Loucy (cell line): ENCODE data around the gene APOLD1.

Experiments
- H2AFZ ChIP-seq: fragments of 200-600 bp; sonication (generic); 2 replicates; pipeline ENCODE4 v1.6.0; 2016; ENCODE audit warnings: antibody characterized with exemption, mild to moderate bottlenecking, low read length, moderate library complexity
- H3F3A ChIP-seq: fragments of 200-600 bp; 2 replicates; pipeline ENCODE4 v1.6.0; 2016; ENCODE audit warnings: antibody characterized with exemption, low read depth, mild to moderate bottlenecking
- H3K27me3 ChIP-seq: fragments of 200-600 bp; sonication (generic); 2 replicates; pipeline ENCODE4 v1.6.1; 2014; ENCODE audit warnings: low read length, mild to moderate bottlenecking; ENCODE audit not compliant: insufficient read depth, poor library complexity, severe bottlenecking
- H3K36me3 ChIP-seq: fragments of 200-600 bp; sonication (generic); 2 replicates; pipeline ENCODE4 v1.6.1; 2016; ENCODE audit warnings: low read length; ENCODE audit not compliant: insufficient read depth
- H3K4me1 ChIP-seq: fragments of 200-600 bp; sonication (generic); 2 replicates; pipeline ENCODE4 v1.5.1; 2014; ENCODE audit warnings: low read length, mild to moderate bottlenecking; ENCODE audit not compliant: insufficient read depth, poor library complexity, severe bottlenecking
- H3K4me2 ChIP-seq: fragments of 200-600 bp; sonication (generic); 2 replicates; pipeline ENCODE4 v1.6.0; 2014; ENCODE audit warnings: antibody characterized with exemption, low read length, low read depth, mild to moderate bottlenecking; ENCODE audit not compliant: poor library complexity, severe bottlenecking
- H3K4me3 ChIP-seq: fragments of 200-600 bp; sonication (generic); 2 replicates; pipeline ENCODE4 v1.5.1; 2014; ENCODE audit warnings: low read length, mild to moderate bottlenecking, mixed read lengths; ENCODE audit not compliant: poor library complexity, severe bottlenecking
- H3K79me2 ChIP-seq: fragments of 200-600 bp; sonication (generic); 2 replicates; pipeline ENCODE4 v1.6.1; 2014; ENCODE audit warnings: low read length; ENCODE audit not compliant: insufficient read depth
- H3K9ac ChIP-seq: fragments of 200-600 bp; sonication (generic); 2 replicates; pipeline ENCODE4 v1.6.0; 2014; ENCODE audit warnings: mild to moderate bottlenecking, low read depth, low read length, moderate library complexity; ENCODE audit not compliant: poor library complexity, severe bottlenecking
- H3K9me2 ChIP-seq: fragments of 200-600 bp; sonication (generic); replicated peaks from 2 replicates; pipeline ENCODE4 v1.6.1; 2016; ENCODE audit warnings: low read depth, low read length, mixed read lengths
- H3K9me3 ChIP-seq: fragments of 200-600 bp; sonication (generic); 2 replicates; pipeline ENCODE4 v1.6.1; 2014; ENCODE audit warnings: mild to moderate bottlenecking, antibody characterized with exemption, low read length, low read depth; ENCODE audit not compliant: insufficient read depth
- H4K20me1 ChIP-seq: fragments of 200-600 bp; sonication (generic); 2 replicates; pipeline ENCODE4 v1.6.0; 2014; ENCODE audit warnings: antibody characterized with exemption, low read length, mild to moderate bottlenecking; ENCODE audit not compliant: insufficient read depth, poor library complexity, severe bottlenecking
- CTCF ChIP-seq: fragments of 200-600 bp; sonication (generic); conservative IDR thresholded peaks from 2 replicates; pipeline ENCODE4 v1.5.1; 2014; ENCODE audit warnings: mild to moderate bottlenecking, antibody characterized with exemption, low read length
- EZH2phosphoT487 ChIP-seq: fragments of 200-600 bp; IDR thresholded peaks from 2 replicates; pipeline ENCODE4 v1.6.1; 2018; ENCODE audit warnings: antibody characterized with exemption, mild to moderate bottlenecking, moderate library complexity, borderline replicate concordance

The APOLD1 gene

DNA sequence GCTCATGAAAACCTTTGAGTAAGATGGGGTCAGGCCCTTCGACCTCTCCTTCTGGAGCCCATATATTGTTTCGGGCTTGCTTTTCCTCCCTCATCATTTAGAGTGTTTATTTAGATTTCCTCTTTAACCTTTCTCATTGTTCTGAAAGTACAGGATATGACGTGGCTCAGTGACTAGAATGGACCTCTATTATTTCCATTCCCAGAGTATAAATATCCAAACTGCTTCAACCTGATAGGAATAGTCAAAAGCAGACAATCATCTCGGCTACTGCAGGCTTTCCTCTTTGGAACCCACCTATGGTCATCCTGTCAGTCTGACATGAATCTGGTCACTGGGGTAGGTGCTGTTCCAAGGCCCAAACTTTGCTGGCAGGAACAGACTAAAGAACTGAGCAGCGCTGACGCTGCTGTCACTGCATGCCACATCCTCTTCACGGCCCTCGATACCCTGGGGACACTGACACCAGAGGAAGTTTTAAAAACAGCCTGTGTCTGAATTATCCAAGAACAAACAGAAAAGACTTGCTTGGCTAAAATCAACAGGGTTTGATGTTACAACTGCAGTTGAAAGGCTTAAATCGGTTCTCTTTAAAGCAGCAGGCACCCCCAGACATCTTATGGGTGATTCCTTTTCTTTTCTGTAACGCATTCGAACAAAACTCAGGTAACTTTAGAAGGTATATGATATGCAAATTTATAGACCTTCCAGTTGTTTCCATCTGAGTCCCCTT, 22.7 kb downstream of the APOLD1 start:
- H3K9ac ChIP-seq: peak overlapping the region; percentile 70
- H2AFZ ChIP-seq: peak overlapping the region; percentile 82
- peaks cover 30% of the 10 kb centered on the region for H3K4me1 ChIP-seq
- no peaks in the 10 kb centered on the region for H3K9me2 ChIP-seq
- no peaks in the 10 kb centered on the region for H4K20me1 ChIP-seq
- H3K4me3 ChIP-seq: peak overlapping the region; percentile 65
- no peaks in the 10 kb centered on the region for H3K9me3 ChIP-seq
- no peaks in the 10 kb centered on the region for H3K79me2 ChIP-seq
- H3K4me2 ChIP-seq: peak overlapping the region; percentile 84
- no peak for TF ChIP-seq CTCF
- no peak for TF ChIP-seq EZH2phosphoT487
- no peaks in the 10 kb centered on the region for H3K27me3 ChIP-seq
- H3K36me3 ChIP-seq: no peaks in the 10 kb centered on the region
- peaks cover 5% of the 10 kb centered on the region; the same call in 1 of the 2 replicates for H3F3A ChIP-seq

DNA sequence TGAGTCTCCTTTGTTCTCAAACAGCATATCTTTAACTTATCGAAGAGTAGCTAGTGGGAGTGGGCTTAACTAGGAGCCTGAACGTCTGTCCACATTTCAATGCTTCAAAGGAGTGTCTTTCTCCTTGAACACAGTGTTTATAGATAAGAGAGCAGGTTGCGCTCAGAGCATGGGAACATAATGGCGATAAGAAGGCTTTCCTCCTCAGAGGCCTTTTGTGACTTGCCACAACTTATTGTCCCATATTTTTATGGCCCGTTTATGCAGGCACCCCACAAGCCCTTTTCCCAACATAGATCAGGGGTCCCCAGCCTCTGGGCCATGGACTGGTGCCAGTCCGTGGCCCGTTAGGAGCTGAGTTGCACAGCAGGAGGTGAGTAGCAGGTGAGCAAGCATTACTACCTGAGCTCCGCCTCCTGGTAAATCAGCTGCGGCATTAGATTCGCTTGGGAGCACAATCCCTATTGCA, 25.1 kb downstream of the APOLD1 start:
- Histone ChIP-seq H3K9me2 (no peaks in the 10 kb centered on the region), H3K4me2 (no peak overlapping the region), H2AFZ (no peak overlapping the region), H4K20me1 (peaks cover 1% of the 10 kb centered on the region), H3K9ac (no peak overlapping the region), H3K4me1 (peaks cover 36% of the 10 kb centered on the region), H3F3A (peaks cover 5% of the 10 kb centered on the region; the same call in 1 of the 2 replicates), H3K79me2 (peaks cover 24% of the 10 kb centered on the region), H3K27me3 (no peaks in the 10 kb centered on the region), H3K9me3 (no peaks in the 10 kb centered on the region), H3K36me3 (no peaks in the 10 kb centered on the region), H3K4me3 (no peak overlapping the region)
- TF ChIP-seq EZH2phosphoT487 (no peak), CTCF (no peak)

DNA sequence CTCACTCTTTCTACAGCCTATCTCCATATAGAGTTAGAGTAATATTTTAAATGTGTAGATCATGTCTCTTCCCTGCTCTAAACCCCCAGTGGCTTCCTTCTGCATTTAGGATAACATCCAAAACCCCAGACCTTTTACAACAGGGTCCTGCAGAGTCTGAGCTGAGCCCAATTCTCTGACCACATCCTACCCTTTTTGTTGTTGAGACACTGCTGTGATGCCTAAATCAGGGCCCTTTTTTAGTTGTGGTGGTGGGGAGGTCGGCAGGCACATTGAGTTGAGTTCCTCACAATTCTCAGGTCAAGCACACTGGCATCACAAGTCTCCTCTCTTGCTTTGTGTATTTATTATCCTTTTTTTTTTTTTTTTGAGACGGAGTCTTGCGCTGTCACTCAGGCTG, 25.9 kb downstream of the APOLD1 start:
- Histone ChIP-seq H3F3A (peaks cover 5% of the 10 kb centered on the region; the same call in 1 of the 2 replicates), H3K4me3 (no peak overlapping the region), H3K4me2 (no peak overlapping the region), H3K9me3 (no peaks in the 10 kb centered on the region), H4K20me1 (peaks cover 9% of the 10 kb centered on the region), H3K36me3 (no peaks in the 10 kb centered on the region), H3K27me3 (no peaks in the 10 kb centered on the region), H3K4me1 (peaks cover 44% of the 10 kb centered on the region), H3K79me2 (peaks cover 31% of the 10 kb centered on the region), H3K9me2 (no peaks in the 10 kb centered on the region), H3K9ac (no peak overlapping the region), H2AFZ (no peak overlapping the region)
- TF ChIP-seq CTCF (no peak), EZH2phosphoT487 (no peak)
